ENCODE results near the gene KRTAP6-1.

The KRTAP6-1 gene

GRCh38 chr21:30577766-30578165 is 36.0 kb downstream of the KRTAP6-1 start:
- no peak for DNase-seq (ENCODE audit: low read depth)

GRCh38 chr21:30567617-30568016 is 46.1 kb downstream of the KRTAP6-1 start:
- no peak for DNase-seq (ENCODE audit: low read depth)

- DNase-seq (ENCODE audit: low read depth), result no peak
Measured at GRCh38 chr21:30563630-30564029, 50.1 kb downstream of the KRTAP6-1 start.

All from EH (cell line).